WI38 (cell line): Measurements from ENCODE around the gene CXCR6.

Experiments used
- H3K4me3 ChIP-seq: 2 replicates; pipeline ENCODE4 v1.5.1; 2011; ENCODE audit warnings: low read depth, mild to moderate bottlenecking, control low read depth, low read length
- TF ChIP-seq, protein P1 (sequence below): IDR thresholded peaks from 2 replicates; pipeline ENCODE4 v1.5.1; 2012; ENCODE audit warnings: low read depth, mild to moderate bottlenecking, control low read depth, low read length

The CXCR6 gene

DNA sequence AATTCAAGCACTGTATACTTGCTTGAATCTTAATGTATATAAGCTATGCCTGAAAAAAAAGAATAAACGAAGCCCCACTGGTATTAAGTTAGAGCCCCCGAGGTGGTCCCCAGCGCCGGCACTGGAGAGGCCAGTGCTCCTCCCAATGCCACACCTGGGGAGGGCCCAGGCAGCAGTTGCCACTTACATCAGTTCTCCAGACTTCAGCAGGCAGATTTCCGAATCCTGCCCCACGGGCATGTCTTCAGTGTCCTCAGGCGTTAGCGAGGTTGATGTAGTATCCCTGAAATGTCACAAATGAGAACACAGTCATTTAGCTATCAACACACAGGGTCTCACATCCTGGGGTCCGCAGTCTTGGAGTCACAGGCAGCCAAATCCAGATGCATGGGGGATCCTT, 7.0 kb upstream of the CXCR6 start:
- TF ChIP-seq, protein P1, sequence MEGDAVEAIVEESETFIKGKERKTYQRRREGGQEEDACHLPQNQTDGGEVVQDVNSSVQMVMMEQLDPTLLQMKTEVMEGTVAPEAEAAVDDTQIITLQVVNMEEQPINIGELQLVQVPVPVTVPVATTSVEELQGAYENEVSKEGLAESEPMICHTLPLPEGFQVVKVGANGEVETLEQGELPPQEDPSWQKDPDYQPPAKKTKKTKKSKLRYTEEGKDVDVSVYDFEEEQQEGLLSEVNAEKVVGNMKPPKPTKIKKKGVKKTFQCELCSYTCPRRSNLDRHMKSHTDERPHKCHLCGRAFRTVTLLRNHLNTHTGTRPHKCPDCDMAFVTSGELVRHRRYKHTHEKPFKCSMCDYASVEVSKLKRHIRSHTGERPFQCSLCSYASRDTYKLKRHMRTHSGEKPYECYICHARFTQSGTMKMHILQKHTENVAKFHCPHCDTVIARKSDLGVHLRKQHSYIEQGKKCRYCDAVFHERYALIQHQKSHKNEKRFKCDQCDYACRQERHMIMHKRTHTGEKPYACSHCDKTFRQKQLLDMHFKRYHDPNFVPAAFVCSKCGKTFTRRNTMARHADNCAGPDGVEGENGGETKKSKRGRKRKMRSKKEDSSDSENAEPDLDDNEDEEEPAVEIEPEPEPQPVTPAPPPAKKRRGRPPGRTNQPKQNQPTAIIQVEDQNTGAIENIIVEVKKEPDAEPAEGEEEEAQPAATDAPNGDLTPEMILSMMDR, result no peak
- H3K4me3 ChIP-seq, result no peak overlapping the region

DNA sequence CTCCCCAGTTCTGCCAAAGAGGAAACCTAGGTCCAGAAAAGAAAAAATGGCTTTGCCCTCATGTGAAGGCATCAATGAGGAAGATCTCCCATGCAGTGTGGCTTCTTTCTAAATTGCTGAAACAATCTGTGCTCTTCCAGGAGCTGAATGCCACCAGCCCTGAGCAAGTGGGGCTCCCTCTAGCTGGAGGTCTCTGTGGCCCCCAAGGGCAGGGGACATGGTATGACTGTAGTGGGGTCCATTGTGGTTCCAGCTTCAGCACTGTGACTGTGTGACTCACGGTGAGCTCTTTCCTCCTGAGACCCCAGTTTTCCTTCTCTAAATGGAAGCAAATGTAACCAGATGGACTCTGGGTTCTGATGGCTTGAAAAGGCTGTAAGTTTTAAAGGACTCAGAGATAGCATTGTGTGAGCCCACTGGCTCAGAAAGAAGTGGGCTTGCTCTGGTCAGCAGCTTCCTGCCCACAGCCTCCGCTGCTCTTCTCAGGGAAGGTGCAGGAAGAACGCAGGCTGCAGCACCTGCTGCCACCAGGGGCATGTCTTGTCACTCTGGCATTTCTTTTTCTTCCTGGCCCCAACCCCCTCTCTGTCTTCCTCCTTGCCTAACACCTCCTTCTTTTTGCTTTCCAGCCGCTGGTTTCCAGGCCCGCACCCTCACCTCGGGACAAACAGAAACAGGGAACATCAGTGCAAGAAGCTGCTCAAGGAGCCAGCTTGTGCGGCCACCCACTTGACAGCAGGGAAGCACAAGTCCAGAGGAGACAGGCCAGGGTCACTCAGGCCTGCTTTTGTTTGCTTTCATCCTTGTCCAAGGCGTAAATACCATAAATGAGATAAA, 5.8 kb upstream of the CXCR6 start:
- H3K4me3 ChIP-seq, result no peak overlapping the region
- TF ChIP-seq, protein P1, result no peak

DNA sequence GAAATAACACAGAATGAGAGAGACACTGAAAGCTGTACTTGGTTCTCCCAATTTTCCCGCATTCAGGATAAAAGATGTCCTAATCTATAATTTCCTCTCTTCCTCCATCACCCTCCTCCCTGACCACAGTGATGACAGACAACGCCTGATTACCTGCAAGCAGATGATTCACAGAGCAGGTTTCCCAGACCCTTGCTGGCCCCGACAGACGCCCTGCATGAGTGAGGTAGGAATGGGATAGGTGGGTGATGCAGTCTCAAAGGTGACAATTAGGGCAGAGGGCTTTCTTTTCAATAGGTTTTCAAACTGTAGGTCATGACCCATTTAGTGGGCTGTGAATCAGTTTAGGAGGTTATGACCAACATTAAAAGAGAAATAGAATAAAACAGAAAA, 5.2 kb upstream of the CXCR6 start:
- no peak overlapping the region for H3K4me3 ChIP-seq
- TF ChIP-seq, protein P1, result no peak

DNA sequence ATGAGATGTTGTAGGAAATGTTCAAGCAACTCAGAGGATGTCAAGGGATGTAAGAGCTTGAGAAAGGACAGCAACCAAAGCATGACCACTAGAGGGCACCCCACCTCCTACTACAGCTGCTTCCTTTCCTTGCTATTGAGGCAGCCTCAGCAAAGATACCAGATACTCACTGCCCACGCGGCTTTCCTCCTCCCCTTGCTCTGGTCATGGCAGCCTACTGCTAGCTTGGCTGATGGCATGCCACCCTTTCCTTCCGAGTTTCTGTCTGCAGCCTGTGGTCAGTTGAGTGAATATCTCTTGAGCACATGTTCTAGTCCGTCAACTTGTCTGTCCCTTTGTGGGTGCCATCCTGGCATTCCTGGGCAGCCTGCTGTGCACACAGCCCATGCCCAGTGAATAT, 4.4 kb upstream of the CXCR6 start:
- H3K4me3 ChIP-seq, result no peak overlapping the region
- TF ChIP-seq, protein P1, result peak; percentile 82

DNA sequence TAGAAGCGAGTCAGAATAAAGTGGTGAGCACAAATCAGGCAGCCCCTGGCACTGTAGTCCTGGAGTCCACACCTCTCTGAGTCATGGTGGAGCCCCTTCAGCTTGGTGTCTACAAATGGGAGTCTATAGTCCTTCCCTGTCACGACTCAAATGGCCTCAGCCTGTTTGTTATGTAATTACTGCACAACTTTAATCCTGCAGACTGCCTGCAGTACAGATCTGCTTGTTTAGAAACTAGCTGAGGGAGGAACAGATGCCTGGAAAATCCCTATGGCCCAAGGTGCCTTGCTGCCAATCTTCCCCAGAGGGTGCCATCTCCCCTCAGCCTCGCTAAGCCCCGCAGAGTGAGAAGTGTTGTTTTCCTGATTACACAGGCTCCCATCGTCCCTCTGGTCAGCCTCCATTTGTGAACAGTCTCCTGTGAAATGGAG, 3.9 kb upstream of the CXCR6 start:
- TF ChIP-seq, protein P1, result no peak

DNA sequence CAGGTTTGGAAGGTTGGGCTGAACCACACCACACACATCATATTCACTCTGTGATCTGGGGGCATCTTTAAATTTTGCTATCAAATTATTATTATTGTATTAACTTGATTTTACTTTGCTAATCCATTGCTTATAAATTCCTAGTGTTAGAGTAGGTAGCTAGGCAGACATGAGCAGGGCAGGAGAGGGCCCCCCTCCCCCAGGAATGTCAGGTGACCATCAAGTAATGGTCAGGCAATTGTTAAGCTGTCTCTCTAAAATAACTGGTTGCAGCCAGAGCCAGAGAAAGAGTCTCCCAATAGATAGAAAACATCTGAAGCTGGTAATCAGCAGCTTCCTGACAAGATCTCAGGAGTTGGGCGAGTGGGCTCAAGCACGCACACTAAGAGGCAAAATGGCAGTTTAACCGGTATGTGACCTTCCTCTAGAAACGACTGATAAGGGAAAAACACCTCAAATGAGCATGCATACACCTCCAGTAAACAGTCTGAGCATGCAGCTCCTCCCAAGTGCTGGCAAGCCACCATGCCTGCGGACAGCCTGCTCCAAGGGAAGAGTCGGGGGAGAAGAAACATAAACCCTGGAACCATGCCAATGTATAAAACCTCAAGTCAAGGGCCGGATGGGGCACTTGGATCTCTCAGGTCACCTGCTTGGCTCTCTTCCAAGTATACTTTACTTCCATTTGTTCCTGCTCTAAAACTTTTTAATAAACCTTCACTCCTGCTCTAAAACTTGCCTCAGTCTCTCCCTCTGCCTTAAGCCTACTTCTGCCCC, 3.1 kb upstream of the CXCR6 start:
- no peak overlapping the region for H3K4me3 ChIP-seq
- TF ChIP-seq, protein P1, result no peak

More for the DNA sequence above, 3.9 kb upstream of the CXCR6 start:
- no peak overlapping the region for H3K4me3 ChIP-seq
